ENCODE results near the gene TSPO2. TPM values are rescaled to one million over a fixed set of nuclear protein-coding genes. Genes with fewer than 3 reads are reported as not detected.
"Not testable (repeated sequence)": the region's sequence is repeated elsewhere in the genome, so short reads cannot be mapped to it uniquely, and the experiment has no call there.

Gene TSPO2
- total RNA-seq, 2 donors from 2014 or later: not detected

DNA sequence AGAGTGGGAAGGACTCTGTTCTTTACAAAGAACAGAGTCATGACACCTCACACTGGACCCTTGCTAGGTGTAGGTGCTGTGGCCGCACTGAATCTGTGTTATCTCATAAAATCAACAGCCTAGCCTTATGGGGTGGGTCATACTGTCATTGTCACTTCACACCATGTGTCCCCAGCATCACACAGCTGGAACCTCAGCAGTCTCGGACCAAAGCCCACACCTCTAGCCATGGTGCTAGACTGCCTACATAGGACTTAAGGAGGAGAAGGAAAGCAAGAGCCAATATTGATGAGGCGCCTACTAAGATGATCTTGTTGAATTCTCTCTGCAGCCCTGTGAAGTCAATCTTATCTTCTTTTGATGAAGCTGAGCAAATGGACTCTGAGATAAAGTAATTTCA, 34.3 kb upstream of the TSPO2 start:
- no peak overlapping the region for H3K27ac ChIP-seq
- TF ChIP-seq POLR2A (IDR thresholded peaks at IDR 0.05) (no peak), POLR2AphosphoS5 (IDR thresholded peaks at IDR 0.05) (no peak)
- TF ChIP-seq, protein P1, sequence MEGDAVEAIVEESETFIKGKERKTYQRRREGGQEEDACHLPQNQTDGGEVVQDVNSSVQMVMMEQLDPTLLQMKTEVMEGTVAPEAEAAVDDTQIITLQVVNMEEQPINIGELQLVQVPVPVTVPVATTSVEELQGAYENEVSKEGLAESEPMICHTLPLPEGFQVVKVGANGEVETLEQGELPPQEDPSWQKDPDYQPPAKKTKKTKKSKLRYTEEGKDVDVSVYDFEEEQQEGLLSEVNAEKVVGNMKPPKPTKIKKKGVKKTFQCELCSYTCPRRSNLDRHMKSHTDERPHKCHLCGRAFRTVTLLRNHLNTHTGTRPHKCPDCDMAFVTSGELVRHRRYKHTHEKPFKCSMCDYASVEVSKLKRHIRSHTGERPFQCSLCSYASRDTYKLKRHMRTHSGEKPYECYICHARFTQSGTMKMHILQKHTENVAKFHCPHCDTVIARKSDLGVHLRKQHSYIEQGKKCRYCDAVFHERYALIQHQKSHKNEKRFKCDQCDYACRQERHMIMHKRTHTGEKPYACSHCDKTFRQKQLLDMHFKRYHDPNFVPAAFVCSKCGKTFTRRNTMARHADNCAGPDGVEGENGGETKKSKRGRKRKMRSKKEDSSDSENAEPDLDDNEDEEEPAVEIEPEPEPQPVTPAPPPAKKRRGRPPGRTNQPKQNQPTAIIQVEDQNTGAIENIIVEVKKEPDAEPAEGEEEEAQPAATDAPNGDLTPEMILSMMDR (IDR thresholded peaks at IDR 0.05): no peak
- no peak overlapping the region for H3K4me3 ChIP-seq
- H3K36me3 ChIP-seq: no peaks in the 10 kb centered on the region
- H3K9me3 ChIP-seq: no peaks in the 10 kb centered on the region
- WGBS: 93% methylated on average over 3 of the region's 3 CpGs
- H3K27me3 ChIP-seq (replicated peaks; ENCODE audit: insufficient read depth): no peaks in the 10 kb centered on the region
- DNase-seq (ENCODE audit: low spot score): no peak
- intact Hi-C loops (cut with DNase I): no loop called here
- H3K4me1 ChIP-seq (replicated peaks): no peaks in the 10 kb centered on the region

DNA sequence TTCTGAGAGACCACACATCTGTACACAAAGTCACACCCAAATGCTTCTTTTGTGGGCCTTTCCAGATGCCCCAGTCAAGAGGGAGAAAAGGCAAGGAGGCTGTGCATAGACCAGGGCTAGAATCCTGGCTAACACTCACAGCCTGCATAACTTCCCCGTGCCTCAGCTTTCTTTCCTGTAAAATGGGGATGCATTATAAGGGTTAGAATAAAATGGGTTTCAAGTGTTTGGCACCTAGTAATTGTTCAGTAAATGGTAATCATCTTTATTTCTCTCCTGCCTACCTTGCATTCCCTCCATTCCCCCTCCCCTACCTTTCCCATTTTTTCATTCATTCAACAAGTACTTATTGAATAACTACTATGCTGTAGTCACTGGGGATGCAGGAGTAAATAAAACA, 32.6 kb upstream of the TSPO2 start:
- Histone ChIP-seq H3K4me3 (no peak overlapping the region), H3K9me3 (no peaks in the 10 kb centered on the region), H3K36me3 (no peaks in the 10 kb centered on the region), H3K4me1 (replicated peaks) (no peaks in the 10 kb centered on the region), H3K27ac (no peak overlapping the region), H3K27me3 (replicated peaks; ENCODE audit: insufficient read depth) (no peaks in the 10 kb centered on the region)
- intact Hi-C loops (cut with DNase I): no loop called here
- 85% methylated on average over 1 of the region's 1 CpG for WGBS
- TF ChIP-seq, protein P1 (IDR thresholded peaks at IDR 0.05): no peak
- TF ChIP-seq POLR2AphosphoS5 (IDR thresholded peaks at IDR 0.05) (no peak), POLR2A (IDR thresholded peaks at IDR 0.05) (no peak)
- DNase-seq (ENCODE audit: low spot score): no peak

GRCh38 chr6:41011673-41012072, 30.6 kb upstream of the TSPO2 start:
- intact Hi-C loops (cut with DNase I): no loop called here
- Histone ChIP-seq H3K9me3 (no peaks in the 10 kb centered on the region), H3K27me3 (replicated peaks; ENCODE audit: insufficient read depth) (no peaks in the 10 kb centered on the region), H3K4me1 (replicated peaks) (no peaks in the 10 kb centered on the region), H3K36me3 (no peaks in the 10 kb centered on the region), H3K4me3 (no peak overlapping the region), H3K27ac (no peak overlapping the region)
- 76% methylated on average over 2 of the region's 2 CpGs for WGBS
- DNase-seq (ENCODE audit: low spot score): no peak
- TF ChIP-seq POLR2A (IDR thresholded peaks at IDR 0.05) (no peak), POLR2AphosphoS5 (IDR thresholded peaks at IDR 0.05) (no peak)
- TF ChIP-seq, protein P1 (IDR thresholded peaks at IDR 0.05): no peak

DNA sequence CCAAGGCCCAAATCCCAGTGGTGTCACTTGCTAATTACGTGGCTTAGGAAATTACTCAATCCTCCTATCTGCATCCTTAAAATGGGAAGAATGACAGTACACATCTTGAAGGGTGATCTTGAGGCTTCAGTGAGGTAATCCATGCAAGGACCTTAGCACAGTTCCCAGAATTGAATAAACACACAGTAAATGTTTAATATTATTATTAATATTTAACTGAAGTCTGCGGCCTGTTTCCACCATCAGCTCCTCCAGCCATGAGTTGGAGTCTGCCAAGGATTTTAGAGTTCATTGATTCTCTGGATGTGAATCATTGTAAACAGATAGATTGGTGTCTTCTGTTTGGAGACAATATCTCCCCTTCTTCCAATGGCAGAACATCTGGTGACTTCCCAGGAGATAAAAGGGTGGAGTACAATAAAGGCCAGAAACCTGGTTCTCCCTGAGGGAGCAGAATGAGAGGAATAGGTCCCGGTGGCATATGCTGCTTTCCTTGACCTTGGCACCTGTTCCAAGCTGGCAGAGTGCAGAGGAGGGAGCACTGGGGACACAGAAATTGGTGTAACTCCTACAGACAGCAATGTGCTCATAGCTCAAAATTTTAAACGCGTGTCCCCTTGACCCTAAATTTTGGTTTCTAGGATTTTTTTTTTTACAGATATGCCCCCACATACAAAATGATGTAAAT, 28.7 kb upstream of the TSPO2 start:
- WGBS: 93% methylated on average over 5 of the region's 5 CpGs
- Histone ChIP-seq H3K36me3 (no peaks in the 10 kb centered on the region), H3K27me3 (replicated peaks; ENCODE audit: insufficient read depth) (no peaks in the 10 kb centered on the region), H3K9me3 (no peaks in the 10 kb centered on the region), H3K4me1 (replicated peaks) (no peaks in the 10 kb centered on the region), H3K4me3 (no peak overlapping the region), H3K27ac (no peak overlapping the region)
- TF ChIP-seq POLR2A (IDR thresholded peaks at IDR 0.05) (no peak), POLR2AphosphoS5 (IDR thresholded peaks at IDR 0.05) (no peak)
- TF ChIP-seq, protein P1 (IDR thresholded peaks at IDR 0.05): no peak
- intact Hi-C loops (cut with DNase I): no loop called here
- no peak for DNase-seq (ENCODE audit: low spot score)

DNA sequence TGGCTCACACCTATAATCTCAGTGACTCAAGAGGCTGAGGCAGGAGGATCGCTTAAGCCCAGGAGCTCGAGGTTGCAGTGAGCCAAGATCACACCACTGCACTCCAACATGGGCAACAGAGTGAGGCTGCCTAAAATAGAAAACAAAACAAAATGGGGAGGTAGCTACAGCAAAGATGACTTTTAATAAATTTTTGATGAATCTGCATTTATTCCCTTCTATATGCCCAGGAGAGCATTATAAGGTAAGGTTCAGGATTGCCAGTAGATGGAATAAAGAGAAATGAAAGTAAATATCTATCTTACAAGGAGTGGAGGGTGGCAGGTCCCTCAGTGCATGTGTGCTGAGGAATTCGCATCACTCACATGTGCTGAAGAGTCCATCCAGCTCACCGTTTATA, 27.5 kb upstream of the TSPO2 start:
- H3K4me3 ChIP-seq: no peak overlapping the region
- TF ChIP-seq, protein P1 (IDR thresholded peaks at IDR 0.05): no peak
- no peak for TF ChIP-seq POLR2A (IDR thresholded peaks at IDR 0.05)
- TF ChIP-seq POLR2AphosphoS5 (IDR thresholded peaks at IDR 0.05): no peak
- WGBS: 96% methylated on average over 4 of the region's 4 CpGs
- H3K27me3 ChIP-seq (replicated peaks; ENCODE audit: insufficient read depth): no peaks in the 10 kb centered on the region
- no peaks in the 10 kb centered on the region for H3K9me3 ChIP-seq
- no peaks in the 10 kb centered on the region for H3K4me1 ChIP-seq (replicated peaks)
- DNase-seq (ENCODE audit: low spot score): no peak
- no peaks in the 10 kb centered on the region for H3K36me3 ChIP-seq
- intact Hi-C loops (cut with DNase I): no loop called here
- H3K27ac ChIP-seq: no peak overlapping the region

DNA sequence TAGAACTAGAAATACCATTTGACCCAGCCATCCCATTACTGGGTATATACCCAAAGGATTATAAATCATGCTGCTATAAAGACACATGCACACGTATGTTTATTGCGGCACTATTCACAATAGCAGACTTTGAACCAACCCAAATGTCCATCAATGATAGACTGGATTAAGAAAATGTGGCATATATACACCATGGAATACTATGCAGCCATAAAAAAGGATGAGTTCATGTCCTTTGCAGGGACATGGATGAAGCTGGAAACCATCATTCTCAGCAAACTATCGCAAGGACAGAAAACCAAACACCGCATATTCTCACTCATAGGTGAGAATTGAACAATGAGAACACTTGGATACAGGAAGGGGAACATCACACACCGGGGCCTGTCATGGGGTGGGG, 26.4 kb upstream of the TSPO2 start:
- H3K4me3 ChIP-seq; H3K4me1 ChIP-seq (replicated peaks); H3K9me3 ChIP-seq; DNase-seq (ENCODE audit: low spot score); H3K36me3 ChIP-seq; H3K27me3 ChIP-seq (replicated peaks; ENCODE audit: insufficient read depth); H3K27ac ChIP-seq; intact Hi-C loops (cut with DNase I): not testable (repeated sequence)
- 98% methylated on average over 5 of the region's 5 CpGs for WGBS

Measured in prostate gland (tissue), 2 donors.